Measurements from ENCODE around the gene ELP4.

DNA sequence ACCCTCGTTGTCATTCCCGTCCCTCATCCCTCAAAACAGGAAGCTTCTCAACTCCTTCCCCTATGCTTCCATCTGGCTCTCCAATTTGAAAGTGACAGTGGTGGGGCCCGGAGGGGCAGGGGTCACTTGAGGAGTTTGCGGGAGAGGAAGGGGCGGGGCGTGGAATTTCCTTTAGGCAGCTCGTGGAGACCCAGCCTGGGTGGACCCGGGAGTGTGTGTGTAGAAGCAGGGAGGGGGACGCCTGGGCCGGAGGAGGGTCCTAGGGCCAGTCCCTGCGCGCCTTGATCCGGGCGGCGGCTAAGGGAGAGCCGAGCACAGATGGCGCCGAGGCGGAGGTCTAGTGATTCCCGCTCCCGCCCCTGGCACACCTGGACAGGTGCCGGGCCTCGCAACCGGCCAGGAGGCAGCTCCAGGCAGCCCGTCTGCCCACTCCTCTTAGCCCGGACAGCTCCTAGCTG is 309.3 kb downstream of the ELP4 start:
- TF ChIP-seq CTCF (tag by site-specific recombination; IDR thresholded peaks at IDR 0.05) (no peak), ZNF76 (tag by site-specific recombination; IDR thresholded peaks at IDR 0.05; ENCODE audit: borderline replicate concordance, low read depth) (no peak)

Measured in HEK293 (cell line).